Upper lobe of left lung (tissue), 6 donors: Measurements from ENCODE around the gene KLHDC10. TPM values are rescaled to one million over a fixed set of nuclear protein-coding genes. Genes with fewer than 3 reads are reported as not detected.

Source experiments
- ATAC-seq, 2 donors: fragments of 200-7000 bp; cut with Tn5 transposase; one replicate each; pipeline ENCODE4 v1.9.1; 2022; ENCODE audit warnings: mild to moderate bottlenecking in 2 of 2, moderate library complexity in 2 of 2; ENCODE audit not compliant: low FRiP score in 2 of 2
- DNase-seq, 2 donors: peaks; one replicate each; pipeline ENCODE4 v3.0.0-alpha.2; 2019 to 2020
- H3K27ac ChIP-seq, 4 donors: fragments of 200-600 bp; sonication (generic); one replicate each; pipeline ENCODE4 v1.5.1; 2016 to 2019
- H3K27me3 ChIP-seq, 4 donors: fragments of 200-600 bp; sonication (generic); one replicate each; pipeline ENCODE4 v1.5.1; 2017 to 2019
- H3K36me3 ChIP-seq, 4 donors: fragments of 200-600 bp; sonication (generic); one replicate each; pipeline ENCODE4 v1.5.1; 2016 to 2019
- H3K4me1 ChIP-seq, 4 donors: fragments of 200-600 bp; sonication (generic); one replicate each; pipeline ENCODE4 v1.5.1; 2018 to 2019
- H3K4me3 ChIP-seq, 4 donors: fragments of 200-600 bp; sonication (generic); one replicate each; pipeline ENCODE4 v1.5.1; 2017 to 2019; ENCODE audit warnings: mild to moderate bottlenecking in 2 of 4, moderate library complexity in 1 of 4
- H3K9me3 ChIP-seq, 4 donors: fragments of 200-600 bp; sonication (generic); one replicate each; pipeline ENCODE4 v1.5.1; 2018 to 2019
- CTCF ChIP-seq, 6 experiments: fragments of 450-650 bp in 4 of 6; fragments of 200-600 bp in 2 of 6; sonication (generic) in 2 of 6; IDR thresholded peaks; one replicate each; pipeline ENCODE4 v1.5.1; 2016 to 2019; ENCODE audit warnings: antibody characterized with exemption in 6 of 6
- EP300 ChIP-seq, 4 donors: sonication (generic); formaldehyde crosslinking; IDR thresholded peaks; one replicate each; pipeline ENCODE4 v1.5.1; 2017; ENCODE audit warnings: antibody characterized with exemption in 4 of 4, control low read depth in 2 of 4
- POLR2A ChIP-seq, 4 donors: fragments of 450-650 bp; IDR thresholded peaks; one replicate each; pipeline ENCODE4 v1.5.1; 2016 to 2017; ENCODE audit warnings: antibody characterized with exemption in 4 of 4, mild to moderate bottlenecking in 2 of 4
- POLR2AphosphoS5 ChIP-seq, 2 donors: sonication (generic); formaldehyde crosslinking; IDR thresholded peaks; one replicate each; pipeline ENCODE4 v1.5.1; 2017; ENCODE audit warnings: antibody characterized with exemption in 2 of 2
- WGBS, 2 donors: methylation state at CpG; one replicate each; pipeline ENCODE4 v1.1.5; 2017 to 2018; 5-methylcytosine and 5-hydroxymethylcytosine counted together
- total RNA-seq, 6 donors: library from RNA; depleted of rRNA in 4 of 6; stranded (reverse); fragments of >200 nt in 4 of 6; gene quantifications; one replicate each; pipeline versions ENCODE4 v1.1.0 to v1.2.1, GENCODE V29; 2016 to 2021
- donor health status: DM: no; HTN: no; CAD: no; lungs with moderate emphysema.
- donor health status: DM: no; HTN: yes; CAD: no; lungs with severe emphysema.

KLHDC10 gene
- total RNA-seq, 6 donors from 2014 or later, result 8.8 to 33.9 (median 25.3) TPM

- H3K36me3 ChIP-seq, result peaks cover 9 to 89% (median 43%) of the 10 kb centered on the region in 4 donors
These were observed 57.1 kb downstream of the KLHDC10 start for GRCh38 chr7:130127404-130127803.

GRCh38 chr7:130127821-130128317 lies 57.5 kb downstream of the KLHDC10 start:
- no peak for TF ChIP-seq POLR2A (IDR thresholded peaks at IDR 0.05)
- TF ChIP-seq CTCF (IDR thresholded peaks at IDR 0.05), result no peak
- TF ChIP-seq EP300 (IDR thresholded peaks at IDR 0.05), result no peak
- TF ChIP-seq POLR2AphosphoS5 (IDR thresholded peaks at IDR 0.05), result no peak
- Histone ChIP-seq H3K27me3 (no peaks in the 10 kb centered on the region), H3K4me3 (no peak overlapping the region), H3K36me3 (peaks cover 5 to 89% (median 40%) of the 10 kb centered on the region in 4 donors), H3K4me1 (peaks cover 0 to 14% (median 7%) of the 10 kb centered on the region in 4 donors), H3K9me3 (no peaks in the 10 kb centered on the region), H3K27ac (no peak overlapping the region)
- ATAC-seq (no peak), DNase-seq (no peak)
- WGBS, 2 donors, result 43 to 44% methylated on average over 1 of the region's 1 CpG

More at GRCh38 chr7:130127404-130127803, 57.1 kb downstream of the KLHDC10 start:
- no peak for ATAC-seq
- H3K9me3 ChIP-seq, result no peaks in the 10 kb centered on the region
- peaks cover 0 to 14% (median 7%) of the 10 kb centered on the region in 4 donors for H3K4me1 ChIP-seq
- no peaks in the 10 kb centered on the region for H3K27me3 ChIP-seq
- DNase-seq, result no peak
- H3K27ac ChIP-seq, result no peak overlapping the region
- TF ChIP-seq EP300 (IDR thresholded peaks at IDR 0.05) (no peak), POLR2A (IDR thresholded peaks at IDR 0.05) (no peak), CTCF (IDR thresholded peaks at IDR 0.05) (no peak), POLR2AphosphoS5 (IDR thresholded peaks at IDR 0.05) (no peak)
- H3K4me3 ChIP-seq, result no peak overlapping the region
- WGBS, 2 donors, result 58 to 80% methylated on average over 2 of the region's 2 CpGs

- 63 to 90% methylated on average over 4 of the region's 4 CpGs for WGBS, 2 donors
- TF ChIP-seq POLR2AphosphoS5 (IDR thresholded peaks at IDR 0.05) (no peak), POLR2A (IDR thresholded peaks at IDR 0.05) (no peak), CTCF (IDR thresholded peaks at IDR 0.05) (no peak), EP300 (IDR thresholded peaks at IDR 0.05) (no peak)
- no peaks in the 10 kb centered on the region for H3K9me3 ChIP-seq
- no peak overlapping the region for H3K4me3 ChIP-seq
- no peak for ATAC-seq
- no peaks in the 10 kb centered on the region for H3K27me3 ChIP-seq
- H3K27ac ChIP-seq, result no peak overlapping the region
- peaks cover 0 to 14% (median 7%) of the 10 kb centered on the region in 4 donors for H3K4me1 ChIP-seq
- DNase-seq, result no peak
- H3K36me3 ChIP-seq, result peaks cover 5 to 87% (median 36%) of the 10 kb centered on the region in 4 donors
These were observed 58.7 kb downstream of the KLHDC10 start for GRCh38 chr7:130129011-130129411.

GRCh38 chr7:130131191-130131834 lies 61.0 kb downstream of the KLHDC10 start:
- H3K27me3 ChIP-seq, result no peaks in the 10 kb centered on the region
- no peak overlapping the region for H3K27ac ChIP-seq
- H3K4me3 ChIP-seq, result no peak overlapping the region
- peaks cover 0 to 14% (median 7%) of the 10 kb centered on the region in 4 donors for H3K4me1 ChIP-seq
- H3K9me3 ChIP-seq, result no peaks in the 10 kb centered on the region
- TF ChIP-seq EP300 (IDR thresholded peaks at IDR 0.05) (no peak), POLR2AphosphoS5 (IDR thresholded peaks at IDR 0.05) (no peak), CTCF (IDR thresholded peaks at IDR 0.05) (no peak), POLR2A (IDR thresholded peaks at IDR 0.05) (no peak)
- WGBS, 2 donors, result 96 to 97% methylated on average over 6 of the region's 6 CpGs
- no peak for DNase-seq
- no peak for ATAC-seq
- peaks cover 0 to 87% (median 28%) of the 10 kb centered on the region in 4 donors for H3K36me3 ChIP-seq
